ENCODE measurements around the gene SH3BP2. TPM values are rescaled to one million over a fixed set of nuclear protein-coding genes. Genes with fewer than 3 reads are reported as not detected.

The SH3BP2 gene
- total and polyA plus RNA-seq, 7 donors, result 18.4 to 82.4 (median 29.9) TPM

DNA sequence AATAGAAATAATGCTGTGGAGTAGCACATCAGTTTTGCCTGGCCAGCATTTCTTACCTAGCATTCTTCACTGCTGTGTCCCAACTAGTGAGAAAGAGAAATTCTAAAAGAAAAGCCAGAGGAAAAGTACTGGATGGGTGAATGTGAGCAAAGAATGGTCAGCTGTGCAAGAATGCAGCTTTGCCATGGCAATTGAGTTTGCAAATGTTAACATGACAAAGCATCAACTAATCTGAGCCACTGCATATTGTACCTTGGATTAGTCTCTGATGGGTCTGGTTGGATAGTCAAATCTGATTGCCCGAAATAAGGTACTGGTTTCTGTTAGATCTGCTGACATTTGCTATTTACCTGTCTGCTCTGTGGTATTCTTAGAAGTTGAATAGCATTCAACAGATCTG, 89.5 kb downstream of the SH3BP2 start:
- peaks cover 6 to 73% (median 28%) of the 10 kb centered on the region in 4 donors for H3K36me3 ChIP-seq
- TF ChIP-seq POLR2A (IDR thresholded peaks at IDR 0.05) (no peak), POLR2AphosphoS5 (IDR thresholded peaks at IDR 0.05) (no peak), EP300 (IDR thresholded peaks at IDR 0.05) (no peak)
- TF ChIP-seq, protein P1, sequence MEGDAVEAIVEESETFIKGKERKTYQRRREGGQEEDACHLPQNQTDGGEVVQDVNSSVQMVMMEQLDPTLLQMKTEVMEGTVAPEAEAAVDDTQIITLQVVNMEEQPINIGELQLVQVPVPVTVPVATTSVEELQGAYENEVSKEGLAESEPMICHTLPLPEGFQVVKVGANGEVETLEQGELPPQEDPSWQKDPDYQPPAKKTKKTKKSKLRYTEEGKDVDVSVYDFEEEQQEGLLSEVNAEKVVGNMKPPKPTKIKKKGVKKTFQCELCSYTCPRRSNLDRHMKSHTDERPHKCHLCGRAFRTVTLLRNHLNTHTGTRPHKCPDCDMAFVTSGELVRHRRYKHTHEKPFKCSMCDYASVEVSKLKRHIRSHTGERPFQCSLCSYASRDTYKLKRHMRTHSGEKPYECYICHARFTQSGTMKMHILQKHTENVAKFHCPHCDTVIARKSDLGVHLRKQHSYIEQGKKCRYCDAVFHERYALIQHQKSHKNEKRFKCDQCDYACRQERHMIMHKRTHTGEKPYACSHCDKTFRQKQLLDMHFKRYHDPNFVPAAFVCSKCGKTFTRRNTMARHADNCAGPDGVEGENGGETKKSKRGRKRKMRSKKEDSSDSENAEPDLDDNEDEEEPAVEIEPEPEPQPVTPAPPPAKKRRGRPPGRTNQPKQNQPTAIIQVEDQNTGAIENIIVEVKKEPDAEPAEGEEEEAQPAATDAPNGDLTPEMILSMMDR (IDR thresholded peaks at IDR 0.05), result no peak
- no peak overlapping the region for H3K4me3 ChIP-seq
- 100% methylated on average over 1 of the region's 1 CpG for WGBS, 2 donors
- H3K27me3 ChIP-seq, result no peaks in the 10 kb centered on the region
- H3K4me1 ChIP-seq, result no peaks in the 10 kb centered on the region
- H3K27ac ChIP-seq, result no peak overlapping the region
- intact Hi-C loops (cut with DNase I), result no loop called here
- no peaks in the 10 kb centered on the region for H3K9me3 ChIP-seq
- no peak for DNase-seq

DNA sequence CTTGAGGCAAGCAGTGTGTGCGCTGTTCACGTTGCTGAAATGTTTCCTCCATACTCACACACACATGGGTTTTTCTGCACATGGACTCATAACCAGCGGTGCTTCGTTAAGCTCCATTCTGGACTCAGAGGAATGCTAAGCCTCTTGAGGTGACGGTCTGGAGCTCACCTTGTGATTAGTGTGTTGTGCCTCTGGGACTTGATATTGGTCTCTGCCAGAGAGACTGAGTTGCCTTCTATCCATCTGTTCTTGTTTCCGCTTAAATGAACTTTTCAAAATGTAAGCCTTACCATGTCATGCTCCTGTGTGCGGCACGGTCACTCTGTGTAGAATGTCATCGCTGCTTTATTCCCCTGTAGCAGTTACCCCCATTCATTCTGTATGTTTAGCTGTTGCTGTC, 93.3 kb downstream of the SH3BP2 start:
- Histone ChIP-seq H3K27ac (no peak overlapping the region), H3K36me3 (peaks cover 6 to 66% (median 24%) of the 10 kb centered on the region in 4 donors), H3K4me1 (peaks cover 0 to 2% (median under 1%) of the 10 kb centered on the region in 4 donors), H3K9me3 (no peaks in the 10 kb centered on the region), H3K4me3 (no peak overlapping the region), H3K27me3 (no peaks in the 10 kb centered on the region)
- no peak for DNase-seq
- WGBS, 2 donors, result 98% methylated on average over 9 of the region's 9 CpGs
- intact Hi-C loops (cut with DNase I), result no loop called here
- TF ChIP-seq POLR2A (IDR thresholded peaks at IDR 0.05) (no peak), POLR2AphosphoS5 (IDR thresholded peaks at IDR 0.05) (no peak)

DNA sequence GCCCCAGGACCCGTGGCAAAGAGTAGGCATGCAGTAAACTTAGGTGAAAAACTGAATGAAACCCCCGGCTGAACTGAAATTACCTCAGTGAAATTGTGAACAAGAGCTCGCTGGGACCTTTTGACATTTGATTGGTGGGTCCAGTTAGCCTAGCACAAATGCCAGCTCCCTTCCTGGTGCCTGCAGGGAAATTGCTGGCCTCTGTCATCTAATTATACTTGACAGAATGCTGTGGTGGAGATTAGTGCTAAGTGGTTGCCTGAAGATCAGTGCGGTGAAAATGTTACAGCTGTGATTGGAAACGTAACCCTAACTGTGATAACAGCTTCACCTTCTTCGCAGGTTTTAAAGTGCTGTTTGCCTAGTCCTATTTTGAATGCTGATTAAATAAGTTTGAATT, 93.7 kb downstream of the SH3BP2 start:
- Histone ChIP-seq H3K36me3 (peaks cover 6 to 65% (median 24%) of the 10 kb centered on the region in 4 donors), H3K27me3 (no peaks in the 10 kb centered on the region), H3K9me3 (no peaks in the 10 kb centered on the region), H3K27ac (no peak overlapping the region), H3K4me3 (no peak overlapping the region), H3K4me1 (peaks cover 0 to 7% (median 3%) of the 10 kb centered on the region in 4 donors)
- intact Hi-C loops (cut with DNase I), result no loop called here
- WGBS, 2 donors, result 83 to 85% methylated on average over 6 of the region's 6 CpGs
- DNase-seq, result no peak
- TF ChIP-seq POLR2AphosphoS5 (IDR thresholded peaks at IDR 0.05), result no peak
- TF ChIP-seq, protein P1 (IDR thresholded peaks at IDR 0.05), result no peak

- Histone ChIP-seq H3K9me3 (no peaks in the 10 kb centered on the region), H3K4me1 (peaks cover 0 to 7% (median 3%) of the 10 kb centered on the region in 4 donors), H3K36me3 (peaks cover 6 to 58% (median 23%) of the 10 kb centered on the region in 4 donors), H3K4me3 (no peak overlapping the region), H3K27me3 (no peaks in the 10 kb centered on the region), H3K27ac (no peak overlapping the region)
- TF ChIP-seq, protein P1 (IDR thresholded peaks at IDR 0.05), result no peak
- no peak for TF ChIP-seq POLR2A (IDR thresholded peaks at IDR 0.05)
- no peak for TF ChIP-seq EP300 (IDR thresholded peaks at IDR 0.05)
- TF ChIP-seq POLR2AphosphoS5 (IDR thresholded peaks at IDR 0.05), result no peak
- 92 to 96% methylated on average over 3 of the region's 3 CpGs for WGBS, 2 donors
- no peak for DNase-seq
- intact Hi-C loops (cut with DNase I), result no loop called here
Observed at GRCh38 chr4:2887343-2887742, 94.5 kb downstream of the SH3BP2 start.

DNA sequence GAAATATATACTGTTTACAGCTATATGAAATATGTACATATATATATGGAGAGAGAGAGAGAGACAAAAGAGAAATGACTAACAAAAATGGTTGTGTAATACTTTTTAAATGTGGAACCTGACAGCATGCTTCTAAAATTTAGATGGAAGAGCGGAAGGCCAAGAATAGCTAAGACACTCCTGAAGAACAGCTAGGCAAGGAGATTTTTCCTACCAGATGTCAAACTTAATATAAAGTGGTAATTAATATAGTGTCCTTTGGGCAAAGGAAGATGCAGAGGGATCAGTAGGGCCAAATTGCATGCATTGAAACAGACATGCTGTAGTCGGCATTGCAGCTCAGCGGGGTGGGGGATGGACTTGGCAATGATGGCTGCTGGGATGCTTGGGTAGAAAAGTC, 96.0 kb downstream of the SH3BP2 start:
- DNase-seq, result no peak
- Histone ChIP-seq H3K4me1 (peaks cover 0 to 17% (median 11%) of the 10 kb centered on the region in 4 donors), H3K27me3 (no peaks in the 10 kb centered on the region), H3K4me3 (no peak overlapping the region), H3K27ac (no peak overlapping the region), H3K9me3 (no peaks in the 10 kb centered on the region), H3K36me3 (peaks cover 6 to 42% (median 20%) of the 10 kb centered on the region in 4 donors)
- WGBS, 2 donors, result 95 to 98% methylated on average over 3 of the region's 3 CpGs
- intact Hi-C loops (cut with DNase I), result no loop called here
- TF ChIP-seq, protein P1 (IDR thresholded peaks at IDR 0.05), result no peak
- TF ChIP-seq EP300 (IDR thresholded peaks at IDR 0.05), result no peak

Other genes with a start within 250 kb of the SH3BP2 start
- gene TNIP2, start 36.7 kb upstream of the SH3BP2 start, total RNA-seq, result 10 to 100 TPM; 56.3 to 68.8 (median 66.9) TPM
- gene TNIP2, start 36.7 kb upstream of the SH3BP2 start, polyA plus RNA-seq, result 10 to 100 TPM; 51.7 to 65.0 (median 51.8) TPM
- 100 to 1,000 TPM; 166 to 378 (median 183) TPM for gene ADD1, start 50.8 kb downstream of the SH3BP2 start, total RNA-seq
- 100 to 1,000 TPM; 113 to 162 (median 120) TPM for gene ADD1, start 50.8 kb downstream of the SH3BP2 start, polyA plus RNA-seq
- gene NOP14, start 170.3 kb downstream of the SH3BP2 start, total RNA-seq, result 10 to 100 TPM; 12.5 to 19.1 (median 15.1) TPM
- gene NOP14, start 170.3 kb downstream of the SH3BP2 start, polyA plus RNA-seq, result 10 to 100 TPM; 10.4 to 26.0 (median 12.6) TPM
- gene GRK4, start 170.5 kb downstream of the SH3BP2 start, total RNA-seq, result 10 to 100 TPM in 1 of 4 donors, 1 to 10 TPM in 3; 3.9 to 10.2 (median 6.7) TPM
- gene GRK4, start 170.5 kb downstream of the SH3BP2 start, polyA plus RNA-seq, result 1 to 10 TPM in 2 of 3 donors, under 1 TPM in 1; 0.60 to 1.6 (median 1.4) TPM

Data from sigmoid colon (tissue), 7 donors.